HPDE6-E6E7 (cell line): ENCODE measurements around the gene NDST1.

ENCODE experiments used
- DNase-seq: peaks from one replicate; pipeline ENCODE4 v3.0.0; 2011; ENCODE audit warnings: missing footprints; ENCODE audit errors: extremely low spot score

Gene NDST1

DNA sequence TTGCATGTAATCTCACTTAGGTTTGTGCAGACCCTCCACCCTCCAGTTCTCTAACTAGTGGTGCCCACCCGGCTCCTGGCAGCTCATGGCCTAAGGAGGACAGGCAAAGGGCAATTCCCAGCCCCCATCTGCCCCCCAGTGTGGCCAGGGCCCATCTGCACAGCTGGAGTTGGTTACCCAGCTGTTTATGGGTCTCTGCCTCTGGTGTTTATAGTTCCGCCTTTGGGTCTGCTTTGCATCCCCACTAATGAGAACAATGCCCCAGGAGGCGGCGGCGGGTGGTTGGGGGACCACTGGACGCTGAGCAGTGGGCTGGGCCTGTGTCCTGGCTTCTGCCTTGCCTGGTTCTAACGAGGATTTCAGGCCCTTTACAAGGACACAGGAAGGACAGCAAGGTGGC lies 62.4 kb downstream of the NDST1 start:
- no peak for DNase-seq

GRCh38 chr5:150571836-150572235 lies 63.9 kb downstream of the NDST1 start:
- no peak for DNase-seq

GRCh38 chr5:150573216-150573615 lies 65.3 kb downstream of the NDST1 start:
- no peak for DNase-seq

- DNase-seq = no peak
Observed at GRCh38 chr5:150573867-150574817, 66.2 kb downstream of the NDST1 start.

DNA sequence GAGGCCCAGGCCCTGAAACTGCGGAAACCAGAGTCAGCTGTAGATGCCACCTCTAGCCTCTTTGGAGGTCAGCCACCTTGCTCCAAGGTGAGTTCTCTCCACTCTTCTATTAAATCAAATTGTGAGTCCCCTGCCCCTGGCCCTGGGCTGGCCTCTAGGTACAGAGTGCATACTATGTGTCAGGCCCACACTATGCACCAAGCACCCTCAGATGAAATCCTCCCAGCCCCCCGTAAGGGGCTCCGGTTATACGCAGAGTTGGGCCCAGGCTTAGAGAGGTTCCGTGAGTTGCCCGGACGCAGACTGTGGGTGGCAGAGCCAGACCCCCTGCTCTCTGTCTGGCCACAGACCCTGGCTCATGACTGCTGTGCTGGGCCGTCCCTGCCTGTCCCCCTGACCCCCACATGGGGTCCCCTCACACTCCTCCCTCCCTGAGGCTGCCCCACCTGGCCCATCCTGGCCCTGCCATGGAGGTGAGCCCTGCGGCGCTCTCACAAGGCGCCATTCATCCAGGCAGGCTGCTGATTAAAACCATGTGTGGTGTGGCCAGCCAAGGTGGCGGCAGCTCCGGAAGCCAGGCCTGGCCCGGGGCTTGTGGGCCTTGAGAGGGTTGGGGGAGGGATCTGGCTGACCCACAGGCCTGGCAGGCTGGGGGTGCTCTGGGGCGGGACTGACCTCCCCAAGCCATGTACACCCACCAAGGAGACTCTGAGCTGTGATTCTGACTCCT lies 67.1 kb downstream of the NDST1 start:
- DNase-seq = no peak

GRCh38 chr5:150575745-150576448 lies 68.0 kb downstream of the NDST1 start:
- no peak for DNase-seq

DNA sequence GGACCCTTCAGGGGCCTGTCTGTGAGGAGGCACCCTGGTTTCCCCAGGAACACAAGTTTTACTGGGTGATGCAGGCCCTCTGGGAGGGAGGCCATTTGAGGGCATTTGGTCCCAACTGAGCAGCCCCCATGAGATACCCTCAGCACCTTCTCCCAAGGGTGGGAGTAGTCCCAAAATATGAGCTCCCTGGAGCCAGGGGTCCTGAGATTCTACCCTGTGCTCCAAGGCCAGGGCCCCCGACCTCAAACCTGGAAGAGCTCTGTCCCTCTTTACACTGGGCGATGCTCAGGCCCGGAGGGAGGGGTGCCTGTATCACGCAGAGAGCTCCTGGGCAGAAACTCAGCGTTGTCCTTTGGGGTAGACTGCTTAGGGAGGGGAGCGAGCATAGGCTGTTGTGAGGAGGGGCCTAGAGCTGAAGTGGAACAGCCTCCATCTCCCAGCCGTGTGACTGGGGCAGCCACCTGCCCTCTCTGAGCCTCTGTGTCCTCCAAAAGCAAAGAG lies 68.6 kb downstream of the NDST1 start:
- no peak for DNase-seq

DNA sequence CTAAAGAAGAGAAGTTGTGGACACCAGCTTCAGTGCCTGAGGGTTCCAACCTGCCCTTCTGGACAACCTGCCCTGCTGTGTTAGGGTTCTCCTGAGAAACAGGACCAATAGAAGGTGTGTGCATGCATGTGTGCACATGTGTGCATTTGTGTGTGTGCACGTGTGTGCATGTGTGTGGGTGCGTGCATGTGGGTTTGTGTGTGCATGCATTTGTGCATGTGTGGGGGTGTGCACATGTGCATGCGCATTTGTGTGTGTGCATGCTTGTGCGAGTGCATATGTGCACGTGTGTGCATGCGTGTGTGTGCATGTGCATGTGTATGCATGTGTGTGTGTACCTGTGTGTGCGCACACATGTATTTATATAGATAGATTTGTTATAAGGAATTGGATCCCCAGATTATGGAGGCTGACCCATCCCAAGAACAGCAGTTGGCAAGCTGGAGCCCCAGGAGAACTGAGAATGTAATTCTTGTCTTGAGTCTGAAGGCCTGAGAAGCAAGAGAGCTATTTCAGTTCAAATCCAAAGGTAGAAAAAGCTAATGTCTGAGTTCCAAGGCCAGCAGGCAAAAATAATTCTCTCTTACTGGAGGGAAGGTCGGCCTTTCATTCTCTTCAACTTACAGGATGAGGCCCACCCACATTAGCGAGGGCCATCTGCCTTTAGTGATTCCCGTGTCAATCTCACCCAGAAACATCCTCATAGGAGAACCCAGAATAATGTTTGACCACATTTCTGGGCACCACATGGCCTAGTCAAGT lies 69.6 kb downstream of the NDST1 start:
- DNase-seq = no peak

- no peak for DNase-seq
Observed at GRCh38 chr5:150578781-150579461, 71.0 kb downstream of the NDST1 start.

DNA sequence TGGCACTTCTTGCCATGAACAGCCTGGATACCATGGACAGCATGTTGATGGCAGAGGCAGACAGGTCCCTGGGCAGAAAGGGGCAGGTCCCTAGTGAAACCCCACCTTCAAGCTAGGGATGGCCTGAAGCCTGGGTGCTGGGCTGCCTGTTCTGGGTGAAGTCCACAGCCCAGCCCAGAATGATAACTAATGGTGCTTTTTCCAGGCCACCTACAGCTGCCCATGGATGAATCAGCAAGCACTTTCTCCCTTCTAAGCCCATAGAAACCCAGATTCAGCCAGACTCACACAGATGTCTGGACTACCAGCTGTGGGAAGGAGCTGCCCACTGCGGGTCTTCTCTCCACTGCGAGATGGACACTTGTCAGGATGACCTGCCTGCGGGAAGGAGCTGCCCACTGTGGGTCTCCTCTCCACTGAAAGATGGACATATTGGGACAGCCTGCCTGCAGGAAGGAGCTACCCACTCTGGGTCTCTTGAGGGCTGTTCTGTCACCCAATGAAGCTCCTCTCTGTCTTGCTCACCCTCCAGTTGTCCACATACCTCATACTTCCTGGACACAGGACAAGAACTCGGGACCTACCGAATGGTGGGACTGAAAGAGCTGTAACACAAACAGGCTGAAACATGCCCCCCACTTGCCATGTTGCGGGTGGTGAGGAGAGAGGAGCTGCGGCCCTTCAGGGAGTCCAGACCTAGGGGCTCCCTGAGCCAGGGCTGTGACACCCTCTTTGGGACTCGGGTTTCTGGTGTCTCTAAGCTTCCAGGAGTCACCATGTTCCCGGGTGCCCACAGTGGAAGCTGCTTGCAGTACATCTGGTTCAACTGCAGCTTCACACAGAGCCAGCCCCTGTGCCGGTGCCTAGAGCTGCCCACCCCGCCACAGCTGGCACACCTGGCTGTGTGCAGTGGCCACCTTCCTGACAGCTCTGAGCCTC lies 71.8 kb downstream of the NDST1 start:
- no peak for DNase-seq

GRCh38 chr5:150580917-150581316 lies 73.0 kb downstream of the NDST1 start:
- DNase-seq = no peak

- no peak for DNase-seq
Observed at GRCh38 chr5:150582241-150583109, 74.5 kb downstream of the NDST1 start.

GRCh38 chr5:150583541-150584225 lies 75.8 kb downstream of the NDST1 start:
- no peak for DNase-seq

- no peak for DNase-seq
Observed at GRCh38 chr5:150584556-150585335, 76.8 kb downstream of the NDST1 start.

- DNase-seq = no peak
Observed at GRCh38 chr5:150585781-150586341, 77.9 kb downstream of the NDST1 start.

DNA sequence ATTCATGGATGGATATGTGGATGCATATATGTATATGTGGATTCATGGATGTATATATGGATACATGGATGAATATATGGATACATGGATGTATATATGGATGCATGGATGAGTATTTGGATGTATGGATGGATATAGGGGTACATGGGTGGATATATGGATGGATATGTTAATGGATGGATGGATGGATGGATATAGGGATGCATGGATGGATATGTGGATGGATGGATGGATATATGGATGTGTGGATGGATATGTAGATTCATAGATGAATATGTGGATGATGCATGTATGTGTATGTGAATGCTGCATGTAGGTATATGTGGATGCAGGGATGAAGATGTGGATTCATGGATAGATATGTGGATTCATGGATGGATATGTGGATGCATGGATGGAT lies 79.1 kb downstream of the NDST1 start:
- DNase-seq = no peak
